IMR-90 (cell line): ENCODE data around the gene TMEM86B. TPM values are rescaled to one million over a fixed set of nuclear protein-coding genes. Genes with fewer than 3 reads are reported as not detected.
A peak's percentile ranks its signal among the peaks of the same experiment; 100 is the strongest.

Experiments used
- ATAC-seq: fragments of 200-7000 bp; cut with Tn5 transposase; 2 replicates; pipeline ENCODE4 v1.9.1; 2020; ENCODE audit warnings: low read depth, mild to moderate bottlenecking, moderate library complexity
- BruUV-seq: library from RNA; stranded (reverse); fragments of 400-500 nt; replicated peaks from 2 replicates; lab custom pipeline; 2021; lab: Mats Ljungman, UMichigan
- CTCF ChIA-PET: fragments of 300-600 bp; formaldehyde crosslinking; extraction: SDS; loops from one replicate; lab custom pipeline; 2021; ENCODE audit warnings: antibody characterized with exemption; lab: Yijun Ruan, JAX
- POLR2A ChIA-PET: fragments of 300-600 bp; sonication (Branson Sonifier 250); formaldehyde crosslinking; loops from one replicate; lab custom pipeline; 2022; ENCODE audit warnings: antibody characterized with exemption; ENCODE audit not compliant: unreplicated experiment; lab: Charles Lee
- DNase-seq: peaks from one replicate; pipeline ENCODE4 v3.0.0; 2013
- H2AFZ ChIP-seq: replicated peaks from 2 replicates; pipeline ENCODE3; 2013; ENCODE audit warnings: low read length, mild to moderate bottlenecking; ENCODE audit not compliant: poor library complexity
- H2AK5ac ChIP-seq: 2 replicates; pipeline ENCODE4 v1.6.1; 2013; ENCODE audit warnings: low read depth, low read length, inconsistent platforms
- H2AK9ac ChIP-seq: replicated peaks from 2 replicates; pipeline ENCODE3; 2013; ENCODE audit warnings: mild to moderate bottlenecking, low read depth, low read length, moderate library complexity; ENCODE audit not compliant: poor library complexity
- H2BK120ac ChIP-seq: 2 replicates; pipeline ENCODE4 v1.6.1; 2013; ENCODE audit warnings: low read depth, low read length, inconsistent platforms
- H2BK15ac ChIP-seq: 3 replicates; pipeline ENCODE4 v1.6.1; 2013; ENCODE audit warnings: low read depth, low read length, inconsistent platforms
- H2BK20ac ChIP-seq: 2 replicates; pipeline ENCODE4 v1.6.1; 2013; ENCODE audit warnings: low read depth, mild to moderate bottlenecking, inconsistent platforms, low read length, moderate library complexity
- H2BK5ac ChIP-seq: 2 replicates; pipeline ENCODE4 v1.6.1; 2013; ENCODE audit warnings: mild to moderate bottlenecking, low read depth, low read length, inconsistent platforms; ENCODE audit not compliant: poor library complexity, severe bottlenecking
- H3K14ac ChIP-seq: replicated peaks from 2 replicates; pipeline ENCODE4 v1.6.1; 2013; ENCODE audit warnings: low read depth, low read length, inconsistent platforms
- H3K18ac ChIP-seq: 2 replicates; pipeline ENCODE4 v1.6.1; 2013; ENCODE audit warnings: low read depth, low read length, control low read depth
- H3K23ac ChIP-seq: 2 replicates; pipeline ENCODE4 v1.6.1; 2013; ENCODE audit warnings: low read depth, low read length, inconsistent platforms
- H3K27ac ChIP-seq: 2 replicates; pipeline ENCODE4 v1.5.1; 2013; ENCODE audit warnings: mild to moderate bottlenecking, control low read depth, low read length; ENCODE audit not compliant: insufficient read depth
- H3K27me3 ChIP-seq: 2 replicates; pipeline ENCODE4 v1.6.1; 2013; ENCODE audit warnings: low read length; ENCODE audit not compliant: control insufficient read depth, insufficient read depth
- H3K36me3 ChIP-seq: 2 replicates; pipeline ENCODE4 v1.6.1; 2013; ENCODE audit warnings: low read length, mixed read lengths; ENCODE audit not compliant: control insufficient read depth, insufficient read depth
- H3K4ac ChIP-seq: 2 replicates; pipeline ENCODE4 v1.6.1; 2013; ENCODE audit warnings: low read depth, low read length, inconsistent platforms
- H3K4me1 ChIP-seq: 2 replicates; pipeline ENCODE4 v1.6.1; 2013; ENCODE audit warnings: low read length, mixed read lengths; ENCODE audit not compliant: control insufficient read depth, insufficient read depth
- H3K4me2 ChIP-seq: 2 replicates; pipeline ENCODE4 v1.6.1; 2013; ENCODE audit warnings: low read depth, mild to moderate bottlenecking, control low read depth, low read length, moderate library complexity
- H3K4me3 ChIP-seq: 2 replicates; pipeline ENCODE4 v1.5.1; 2013; ENCODE audit warnings: low read depth, mild to moderate bottlenecking, control low read depth, low read length, moderate library complexity; ENCODE audit not compliant: insufficient read depth
- H3K56ac ChIP-seq: 2 replicates; pipeline ENCODE4 v1.6.1; 2013; ENCODE audit warnings: low read length, inconsistent platforms; ENCODE audit not compliant: insufficient read depth; ENCODE audit errors: extremely low read depth
- H3K79me1 ChIP-seq, 2 experiments: 2 replicates each; pipeline ENCODE4 v1.6.1; 2013; ENCODE audit warnings: low read length in 2 of 2, inconsistent platforms in 1 of 2, low read depth in 1 of 2
- H3K9ac ChIP-seq: 2 replicates; pipeline ENCODE4 v1.6.1; 2013; ENCODE audit warnings: low read depth, low read length, control low read depth
- H3K9me1 ChIP-seq: 2 replicates; pipeline ENCODE4 v1.6.1; 2013; ENCODE audit warnings: low read length, inconsistent platforms; ENCODE audit not compliant: insufficient read depth
- H3K9me3 ChIP-seq: 2 replicates; pipeline ENCODE4 v1.6.1; 2013; ENCODE audit warnings: low read length; ENCODE audit not compliant: control insufficient read depth, insufficient read depth
- H4K20me1 ChIP-seq: 2 replicates; pipeline ENCODE4 v1.6.1; 2013; ENCODE audit warnings: low read length, inconsistent platforms; ENCODE audit not compliant: insufficient read depth
- H4K5ac ChIP-seq: 2 replicates; pipeline ENCODE4 v1.6.1; 2013; ENCODE audit warnings: mild to moderate bottlenecking, low read depth, low read length, control low read depth
- H4K8ac ChIP-seq, 2 experiments: 2 replicates each; pipeline ENCODE4 v1.6.1; 2013; ENCODE audit warnings: low read depth in 2 of 2, low read length in 2 of 2, control low read depth in 1 of 2, inconsistent platforms in 1 of 2
- H4K91ac ChIP-seq: 2 replicates; pipeline ENCODE4 v1.6.1; 2013; ENCODE audit warnings: low read depth, low read length, inconsistent platforms; ENCODE audit not compliant: insufficient read depth
- CEBPB ChIP-seq: IDR thresholded peaks from 2 replicates; pipeline ENCODE4 v1.6.1; 2012; ENCODE audit warnings: low read depth, low read length, improper control_type of control experiment
- FOS ChIP-seq: fragments of 150-350 bp; IDR thresholded peaks from 2 replicates; pipeline ENCODE4 v1.6.1; 2016; ENCODE audit warnings: low read depth, low read length
- NFE2L2 ChIP-seq: fragments of 150-350 bp; IDR thresholded peaks from 2 replicates; pipeline ENCODE4 v1.6.1; 2016; ENCODE audit warnings: low read depth, mild to moderate bottlenecking, low read length
- RAD21 ChIP-seq: IDR thresholded peaks from 2 replicates; pipeline ENCODE4 v1.6.1; 2012; ENCODE audit warnings: low read length, improper control_type of control experiment
- WGBS, 2 experiments: methylation state at CpG; one replicate each; pipeline versions ENCODE4 v1.1.5 to v1.1.7; 2013; ENCODE audit warnings: missing lambda C conversion rate in 2 of 2; ENCODE audit not compliant: insufficient read length in 1 of 2; ENCODE audit errors: extremely low coverage in 2 of 2; 5-methylcytosine and 5-hydroxymethylcytosine counted together
- dilution Hi-C: fragments of 300-500 bp; cut with HindIII; formaldehyde crosslinking; loops from one replicate; pipeline ENCODE4 v1.14.3; 2018; ENCODE audit warnings: low sequenced_read_pairs; ENCODE audit not compliant: unreplicated experiment
- in situ Hi-C: fragments of 300-500 bp; cut with MboI; formaldehyde crosslinking; loops from 3 replicates; pipeline ENCODE4 v1.14.3; 2019; ENCODE audit warnings: low sequenced_read_pairs, inconsistent platforms, mixed read lengths
- intact Hi-C: fragments of 100-400 bp; cut with micrococcal nuclease; formaldehyde crosslinking; loops from 2 replicates; pipeline ENCODE4 v1.10.0; 2022
- polyA plus RNA-seq, 3 experiments: library from polyadenylated mRNA; depleted of rRNA; stranded (reverse); fragments of >200 nt; gene quantifications; 2 replicates each; pipeline ENCODE4 v1.2.3, GENCODE V29; 2012; ENCODE audit warnings: low replicate concordance in 1 of 3
- total RNA-seq: library from RNA; depleted of rRNA; stranded (reverse); fragments of >200 nt; gene quantifications from 2 replicates; pipeline ENCODE4 v1.2.3, GENCODE V29; 2012
- TF ChIP-seq, protein P1 (sequence below): fragments of 150-350 bp; IDR thresholded peaks from 2 replicates; pipeline ENCODE4 v1.6.1; 2017; ENCODE audit warnings: mild to moderate bottlenecking, antibody characterized with exemption, low read length, low read depth

Gene TMEM86B
- total and polyA plus RNA-seq, 2 of the 4 experiments (the other 2 are of a cell fraction) = 0.18 to 2.4 TPM

DNA sequence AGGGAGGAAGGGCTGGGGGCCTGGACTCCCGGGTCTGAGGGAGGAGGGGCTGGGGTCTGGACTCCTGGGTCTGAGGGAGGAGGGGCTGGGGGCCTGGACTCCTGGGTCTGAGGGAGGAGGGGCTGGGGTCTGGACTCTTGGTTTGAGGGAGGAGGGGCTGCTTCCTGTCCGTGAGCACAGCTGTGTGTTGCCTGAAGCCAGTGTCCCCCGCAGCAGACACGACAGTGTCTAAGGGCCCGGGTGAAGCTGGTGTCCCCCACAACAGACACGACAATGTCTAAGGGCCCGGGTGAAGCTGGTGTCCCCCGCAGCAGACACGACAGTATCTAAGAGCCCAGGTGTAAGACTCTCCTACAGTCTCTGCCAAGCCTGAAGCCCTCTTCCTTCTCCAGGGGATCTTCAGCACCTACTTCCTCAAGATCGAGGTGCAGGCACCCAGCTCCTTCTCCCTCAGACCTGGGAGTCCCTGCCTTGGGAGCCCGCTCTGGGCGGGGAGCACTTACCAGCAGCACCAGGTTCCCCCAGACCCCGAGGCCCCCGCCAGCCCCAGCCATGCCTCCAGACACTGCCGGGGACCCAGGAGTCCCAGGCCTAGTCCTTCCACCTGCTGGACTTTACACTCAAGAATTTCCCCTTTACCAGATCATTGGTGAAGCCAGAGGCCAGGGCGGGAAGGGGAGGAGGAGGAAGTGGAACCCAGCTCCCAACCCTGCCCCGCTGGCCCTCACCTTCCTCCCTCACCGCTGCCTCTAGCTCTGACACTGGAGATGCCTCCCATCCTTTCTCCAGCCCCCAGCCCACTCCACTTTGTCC lies 19.5 kb downstream of the TMEM86B start, which contains the start of gene PTPRH:
TSS of gene PTPRH (minus strand) at position 622 of the 813 bp plus-strand sequence. CDS start at position 554, 68 bp downstream.
- WGBS, 2 experiments = 68% methylated on average over 3 of the region's 18 CpGs; no CpG with 5 or more reads in 1 of the 2 experiments
- intact Hi-C loops (no loop called here), in situ Hi-C loops (no loop called here), dilution Hi-C loops (no loop called here)
- H3K27ac ChIP-seq = peak within 1 kb of the TSS; percentile 39
- H3K4me1 ChIP-seq = peaks cover 21% of the 10 kb centered on the region
- H2BK20ac ChIP-seq = peak within 1 kb of the TSS; percentile 94
- ChIA-PET CTCF (no interaction called here), POLR2A (no interaction called here)
- peak within 1 kb of the TSS; percentile 89 for H3K4ac ChIP-seq
- no peak within 1 kb of the TSS for H3K56ac ChIP-seq
- no peaks in the 10 kb centered on the region for H3K79me1 ChIP-seq
- peak within 1 kb of the TSS; percentile 80 for H2BK5ac ChIP-seq
- peak within 1 kb of the TSS; percentile 94 for H2AK5ac ChIP-seq
- BruUV-seq = no TSS peak
- DNase-seq = no peak
- H4K20me1 ChIP-seq = peaks cover 8% of the 10 kb centered on the region
- peak within 1 kb of the TSS; percentile 6; the same call in 1 of the 2 replicates for H4K5ac ChIP-seq
- H2AK9ac ChIP-seq = peak within 1 kb of the TSS; percentile 83
- peak within 1 kb of the TSS in 1 of 2 experiments; percentile 32; a peak in 1 of 4 replicates for H4K8ac ChIP-seq
- peak within 1 kb of the TSS; percentile 29; the same call in 1 of the 2 replicates for H3K18ac ChIP-seq
- no peaks in the 10 kb centered on the region for H3K27me3 ChIP-seq
- peak within 1 kb of the TSS; percentile 77 for H2AFZ ChIP-seq
- H3K9me1 ChIP-seq = peaks cover 8% of the 10 kb centered on the region; the same call in 1 of the 2 replicates
- 0 out of 2 replicates have a peak within 1 kb of the TSS, but pooled peaks have one; percentile 13 for H3K14ac ChIP-seq
- peak within 1 kb of the TSS; percentile 77; the same call in 2 of the 3 replicates for H2BK15ac ChIP-seq
- no peaks in the 10 kb centered on the region for H3K36me3 ChIP-seq
- ATAC-seq = no peak
- H2BK120ac ChIP-seq = peak within 1 kb of the TSS; percentile 91
- H3K9me3 ChIP-seq = peaks cover 5% of the 10 kb centered on the region
- 0 out of 2 replicates have a peak within 1 kb of the TSS, but pooled peaks have one; percentile 67 for H3K23ac ChIP-seq
- no peak for TF ChIP-seq NFE2L2
- TF ChIP-seq FOS = no peak
- no peak for TF ChIP-seq CEBPB
- no peak for TF ChIP-seq RAD21
- TF ChIP-seq, protein P1, sequence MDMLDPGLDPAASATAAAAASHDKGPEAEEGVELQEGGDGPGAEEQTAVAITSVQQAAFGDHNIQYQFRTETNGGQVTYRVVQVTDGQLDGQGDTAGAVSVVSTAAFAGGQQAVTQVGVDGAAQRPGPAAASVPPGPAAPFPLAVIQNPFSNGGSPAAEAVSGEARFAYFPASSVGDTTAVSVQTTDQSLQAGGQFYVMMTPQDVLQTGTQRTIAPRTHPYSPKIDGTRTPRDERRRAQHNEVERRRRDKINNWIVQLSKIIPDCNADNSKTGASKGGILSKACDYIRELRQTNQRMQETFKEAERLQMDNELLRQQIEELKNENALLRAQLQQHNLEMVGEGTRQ = no peak
- H3K4me2 ChIP-seq = no peak within 1 kb of the TSS
- H3K9ac ChIP-seq = no peak within 1 kb of the TSS
- peak within 1 kb of the TSS; percentile 68 for H4K91ac ChIP-seq
- no peak within 1 kb of the TSS for H3K4me3 ChIP-seq
